GM20431 (cell line): ENCODE data around the gene GAL3ST1.
"Not testable (repeated sequence)": the region's sequence is repeated elsewhere in the genome, so short reads cannot be mapped to it uniquely, and the experiment has no call there.

Source experiments
- in situ Hi-C: fragments of 300-500 bp; cut with MseI, MboI; formaldehyde crosslinking; loops from one replicate; pipeline ENCODE4 v1.15.0; 2020; ENCODE audit warnings: low sequenced_read_pairs; ENCODE audit not compliant: unreplicated experiment

The GAL3ST1 gene

GRCh38 chr22:30566125-30566524 lies 8.3 kb downstream of the GAL3ST1 start:
- in situ Hi-C loops = no loop called here

GRCh38 chr22:30565341-30565740 lies 9.1 kb downstream of the GAL3ST1 start:
- in situ Hi-C loops = no loop called here

GRCh38 chr22:30564761-30565119 lies 9.7 kb downstream of the GAL3ST1 start:
- in situ Hi-C loops = no loop called here

- in situ Hi-C loops = no loop called here
Measured at GRCh38 chr22:30564045-30564760, 10.3 kb downstream of the GAL3ST1 start.

- in situ Hi-C loops = no loop called here
Measured at GRCh38 chr22:30562366-30562765, 12.1 kb downstream of the GAL3ST1 start.

GRCh38 chr22:30561402-30562189 lies 12.9 kb downstream of the GAL3ST1 start:
- in situ Hi-C loops = no loop called here

GRCh38 chr22:30560643-30561202 lies 13.7 kb downstream of the GAL3ST1 start:
- in situ Hi-C loops = not testable (repeated sequence)

GRCh38 chr22:30559889-30560288 lies 14.6 kb downstream of the GAL3ST1 start:
- in situ Hi-C loops = no loop called here

GRCh38 chr22:30557243-30557642 lies 17.2 kb downstream of the GAL3ST1 start:
- in situ Hi-C loops = no loop called here

GRCh38 chr22:30556388-30556787 lies 18.1 kb downstream of the GAL3ST1 start:
- in situ Hi-C loops = no loop called here

- in situ Hi-C loops = no loop called here
Measured at GRCh38 chr22:30555282-30556210, 18.9 kb downstream of the GAL3ST1 start.

- in situ Hi-C loops = no loop called here
Measured at GRCh38 chr22:30553971-30554370, 20.5 kb downstream of the GAL3ST1 start.

GRCh38 chr22:30552719-30553118 lies 21.7 kb downstream of the GAL3ST1 start:
- in situ Hi-C loops = no loop called here

- in situ Hi-C loops = not testable (repeated sequence)
Measured at GRCh38 chr22:30551813-30552212, 22.7 kb downstream of the GAL3ST1 start.

GRCh38 chr22:30547188-30547587 lies 27.3 kb downstream of the GAL3ST1 start:
- in situ Hi-C loops = no loop called here

GRCh38 chr22:30546616-30547015 lies 27.8 kb downstream of the GAL3ST1 start, which contains the start of gene SEC14L6:
SEC14L6 (minus strand) TSS chr22:30546741; CDS start chr22:30546682, 59 bp downstream.
- in situ Hi-C loops = no loop called here

GRCh38 chr22:30542811-30543188 lies 31.7 kb downstream of the GAL3ST1 start:
- in situ Hi-C loops = no loop called here

- in situ Hi-C loops = no loop called here
Measured at GRCh38 chr22:30541961-30542810, 32.3 kb downstream of the GAL3ST1 start.

- in situ Hi-C loops = not testable (repeated sequence)
Measured at GRCh38 chr22:30541511-30541910, 33.0 kb downstream of the GAL3ST1 start.
